HepG2 (cell line): ENCODE results near the gene RHEBL1. TPM values are rescaled to one million over a fixed set of nuclear protein-coding genes. Genes with fewer than 3 reads are reported as not detected.
A peak's percentile ranks its signal among the peaks of the same experiment; 100 is the strongest.

Source experiments
- CBX1 ChIP-seq: IDR thresholded peaks from one replicate; pipeline ENCODE4 v1.6.1; 2016; ENCODE audit warnings: antibody characterized with exemption, low read depth
- HIVEP1 ChIP-seq: sonication (generic); formaldehyde crosslinking; IDR thresholded peaks from 2 replicates; pipeline ENCODE4 v1.4.0; 2020; ENCODE audit warnings: mild to moderate bottlenecking, missing genetic modification reagents
- IRX3 ChIP-seq: sonication (generic); formaldehyde crosslinking; IDR thresholded peaks from 2 replicates; pipeline ENCODE4 v1.8.1; 2023; ENCODE audit warnings: mild to moderate bottlenecking, low read depth, missing genetic modification reagents, borderline replicate concordance
- JDP2 ChIP-seq: sonication (generic); formaldehyde crosslinking; IDR thresholded peaks from 2 replicates; pipeline ENCODE4 v1.8.1; 2022; ENCODE audit warnings: missing genetic modification reagents, borderline replicate concordance
- MED8 ChIP-seq: sonication (generic); formaldehyde crosslinking; IDR thresholded peaks from 2 replicates; pipeline ENCODE4 v1.8.1; 2023; ENCODE audit warnings: mild to moderate bottlenecking, missing genetic modification reagents; ENCODE audit not compliant: insufficient replicate concordance
- MLLT10 ChIP-seq: sonication (generic); formaldehyde crosslinking; IDR thresholded peaks from 2 replicates; pipeline ENCODE4 v1.4.0; 2020; ENCODE audit warnings: missing genetic modification reagents
- MTF2 ChIP-seq: sonication (generic); formaldehyde crosslinking; IDR thresholded peaks from 2 replicates; pipeline ENCODE4 v1.5.0; 2020; ENCODE audit warnings: missing genetic modification reagents, borderline replicate concordance
- MZF1 ChIP-seq: sonication (generic); formaldehyde crosslinking; IDR thresholded peaks from 2 replicates; pipeline ENCODE4 v1.8.1; 2023; ENCODE audit warnings: mild to moderate bottlenecking, missing genetic modification reagents, borderline replicate concordance
- NAIF1 ChIP-seq: sonication (generic); formaldehyde crosslinking; IDR thresholded peaks from 2 replicates; pipeline ENCODE4 v1.5.0; 2020; ENCODE audit warnings: mild to moderate bottlenecking, missing genetic modification reagents, borderline replicate concordance
- RAD21 ChIP-seq: fragments of 450-650 bp; formaldehyde crosslinking; IDR thresholded peaks from 2 replicates; pipeline ENCODE4 v1.5.0; 2020; ENCODE audit warnings: mild to moderate bottlenecking
- SETDB1 ChIP-seq: sonication (generic); formaldehyde crosslinking; IDR thresholded peaks from 2 replicates; pipeline ENCODE4 v1.5.1; 2020; ENCODE audit warnings: missing genetic modification reagents, mild to moderate bottlenecking, borderline replicate concordance
- STAG1 ChIP-seq: sonication (generic); formaldehyde crosslinking; IDR thresholded peaks from 2 replicates; pipeline ENCODE4 v1.4.0; 2020; ENCODE audit warnings: missing genetic modification reagents
- TBX2 ChIP-seq: sonication (generic); formaldehyde crosslinking; IDR thresholded peaks from 2 replicates; pipeline ENCODE4 v1.5.0; 2020; ENCODE audit warnings: missing genetic modification reagents, mild to moderate bottlenecking, borderline replicate concordance
- ZFP82 ChIP-seq: sonication (generic); formaldehyde crosslinking; IDR thresholded peaks from 2 replicates; pipeline ENCODE4 v1.5.1; 2020; ENCODE audit warnings: mild to moderate bottlenecking, missing genetic modification reagents, borderline replicate concordance
- ZNF263 ChIP-seq: sonication (generic); formaldehyde crosslinking; IDR thresholded peaks from 2 replicates; pipeline ENCODE4 v1.4.0; 2020; ENCODE audit warnings: missing genetic modification reagents
- ZNF546 ChIP-seq: sonication (generic); formaldehyde crosslinking; conservative IDR thresholded peaks from 2 replicates; pipeline ENCODE4 v1.8.1; 2023; ENCODE audit warnings: mild to moderate bottlenecking, missing genetic modification reagents
- ZNF552 ChIP-seq: sonication (generic); formaldehyde crosslinking; IDR thresholded peaks from 2 replicates; pipeline ENCODE4 v1.9.0; 2022; ENCODE audit warnings: missing genetic modification reagents, mild to moderate bottlenecking, borderline replicate concordance
- ZNF672 ChIP-seq: sonication (generic); formaldehyde crosslinking; IDR thresholded peaks from 2 replicates; pipeline ENCODE4 v1.8.1; 2022; ENCODE audit warnings: missing genetic modification reagents
- polyA plus RNA-seq, 8 experiments: library from polyadenylated mRNA; depleted of rRNA in 3 of 8; stranded (reverse) in 7 of 8; unstranded in 1 of 8; fragments of >200 nt; fragmentation: Illumina TruSeq in 4 of 8; extraction: Trizol in 4 of 8; gene quantifications; 2 replicates each; pipeline versions ENCODE4 v1.2.1 to v1.2.3, GENCODE V29; 2011 to 2016; ENCODE audit warnings: low read depth in 4 of 8, missing spikeins in 1 of 8, mixed read lengths in 1 of 8; ENCODE audit not compliant: insufficient read depth in 1 of 8
- total RNA-seq, 5 experiments: library from RNA; depleted of rRNA; stranded (reverse); fragments of >200 nt; fragmentation: Illumina TruSeq; extraction: Trizol; gene quantifications; 2 replicates each; pipeline ENCODE4 v1.2.3, GENCODE V29; 2016; ENCODE audit warnings: low read depth in 1 of 5
- TF ChIP-seq, protein P1 (sequence below): fragments of 450-650 bp; IDR thresholded peaks from 2 replicates; pipeline ENCODE4 v1.6.1; 2017; ENCODE audit warnings: mild to moderate bottlenecking
- TF ChIP-seq, protein P2 (sequence below): sonication (generic); formaldehyde crosslinking; IDR thresholded peaks from 2 replicates; pipeline ENCODE4 v1.5.0; 2020; ENCODE audit warnings: mild to moderate bottlenecking, missing genetic modification reagents, moderate library complexity
- TF ChIP-seq, protein P3 (sequence below): sonication (generic); formaldehyde crosslinking; IDR thresholded peaks from 2 replicates; pipeline ENCODE4 v1.5.1; 2020; ENCODE audit warnings: mild to moderate bottlenecking, missing genetic modification reagents

Gene RHEBL1
- total and polyA plus RNA-seq, 2 of the 13 experiments (the other 11 are each of a cell fraction or from before 2014, with no cell fraction given), result 1.4 to 2.5 TPM

DNA sequence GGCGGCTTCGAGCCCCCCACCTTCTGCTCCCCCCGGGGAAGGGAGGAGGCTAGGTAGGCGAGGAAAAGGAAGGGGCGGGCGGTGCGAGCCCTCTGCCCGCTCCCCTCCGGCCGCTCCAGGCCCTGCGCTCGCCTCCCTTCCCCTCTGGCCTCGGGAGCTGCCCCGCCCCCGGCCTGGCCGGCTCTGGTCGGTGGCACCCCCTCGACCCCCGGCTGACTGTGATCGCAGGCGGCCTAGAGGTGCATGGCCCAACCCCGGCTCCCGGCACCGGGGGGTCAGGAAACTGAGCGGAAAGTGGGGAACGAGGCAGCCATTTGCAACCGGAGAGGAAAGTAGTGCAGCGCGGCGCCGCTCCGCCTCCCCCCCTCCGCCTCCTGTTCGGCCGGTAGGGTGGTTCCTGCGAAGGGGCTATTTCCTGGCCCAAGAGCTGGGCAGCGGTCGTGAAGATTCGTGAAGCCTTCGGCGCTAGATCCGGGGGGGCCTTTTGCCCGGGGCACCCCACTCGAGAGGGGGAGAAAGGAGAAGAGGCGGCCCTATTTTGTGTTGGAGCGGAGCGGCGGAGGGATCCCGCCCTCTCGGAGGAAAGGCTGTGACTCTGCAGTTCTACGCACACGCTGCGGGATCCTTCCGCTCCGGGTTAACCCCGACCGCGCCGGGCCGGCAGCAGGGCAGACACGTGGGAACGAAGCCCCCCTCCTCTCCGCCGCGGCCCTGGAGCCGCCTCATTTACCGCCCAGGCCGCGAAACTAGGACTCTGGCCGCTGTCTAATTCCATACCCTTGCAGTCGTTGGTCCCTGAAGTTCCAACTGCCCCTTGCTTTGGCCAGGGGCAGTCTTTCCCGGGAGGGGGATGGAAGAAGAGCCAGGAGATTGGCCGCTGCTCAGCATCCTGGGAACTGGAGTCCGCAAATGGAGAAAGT, 9.3 kb downstream of the RHEBL1 start, which contains the start of gene KMT2D (continued):
- TF ChIP-seq NAIF1 (CRISPR knock-in tag) (peak; percentile 92), RAD21 (CRISPR knock-in tag) (no peak), CBX1 (peak; percentile 59), MLLT10 (CRISPR knock-in tag) (no peak), ZNF263 (CRISPR knock-in tag) (peak; percentile 12; the same call in 1 of the 2 replicates), MZF1 (CRISPR knock-in tag) (peak; percentile 94; the same call in 1 of the 2 replicates), ZNF672 (peak; percentile 85; the same call in 1 of the 2 replicates), HIVEP1 (CRISPR knock-in tag) (peak; percentile 71), MTF2 (CRISPR knock-in tag) (no peak), SETDB1 (CRISPR knock-in tag) (0 out of 2 replicates have a peak, but pooled peaks have one; percentile 16), TBX2 (CRISPR knock-in tag) (peak; percentile 82), IRX3 (no peak), ZNF552 (0 out of 2 replicates have a peak, but pooled peaks have one; percentile 78), JDP2 (CRISPR knock-in tag) (no peak; the same call in 1 of the 2 replicates), MED8 (CRISPR knock-in tag) (peak; percentile 94), ZFP82 (0 out of 2 replicates have a peak, but pooled peaks have one; percentile 49), STAG1 (CRISPR knock-in tag) (no peak), ZNF546 (CRISPR knock-in tag) (no peak)
- TF ChIP-seq, protein P1, sequence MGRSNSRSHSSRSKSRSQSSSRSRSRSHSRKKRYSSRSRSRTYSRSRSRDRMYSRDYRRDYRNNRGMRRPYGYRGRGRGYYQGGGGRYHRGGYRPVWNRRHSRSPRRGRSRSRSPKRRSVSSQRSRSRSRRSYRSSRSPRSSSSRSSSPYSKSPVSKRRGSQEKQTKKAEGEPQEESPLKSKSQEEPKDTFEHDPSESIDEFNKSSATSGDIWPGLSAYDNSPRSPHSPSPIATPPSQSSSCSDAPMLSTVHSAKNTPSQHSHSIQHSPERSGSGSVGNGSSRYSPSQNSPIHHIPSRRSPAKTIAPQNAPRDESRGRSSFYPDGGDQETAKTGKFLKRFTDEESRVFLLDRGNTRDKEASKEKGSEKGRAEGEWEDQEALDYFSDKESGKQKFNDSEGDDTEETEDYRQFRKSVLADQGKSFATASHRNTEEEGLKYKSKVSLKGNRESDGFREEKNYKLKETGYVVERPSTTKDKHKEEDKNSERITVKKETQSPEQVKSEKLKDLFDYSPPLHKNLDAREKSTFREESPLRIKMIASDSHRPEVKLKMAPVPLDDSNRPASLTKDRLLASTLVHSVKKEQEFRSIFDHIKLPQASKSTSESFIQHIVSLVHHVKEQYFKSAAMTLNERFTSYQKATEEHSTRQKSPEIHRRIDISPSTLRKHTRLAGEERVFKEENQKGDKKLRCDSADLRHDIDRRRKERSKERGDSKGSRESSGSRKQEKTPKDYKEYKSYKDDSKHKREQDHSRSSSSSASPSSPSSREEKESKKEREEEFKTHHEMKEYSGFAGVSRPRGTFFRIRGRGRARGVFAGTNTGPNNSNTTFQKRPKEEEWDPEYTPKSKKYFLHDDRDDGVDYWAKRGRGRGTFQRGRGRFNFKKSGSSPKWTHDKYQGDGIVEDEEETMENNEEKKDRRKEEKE, result no peak
- TF ChIP-seq, protein P2, sequence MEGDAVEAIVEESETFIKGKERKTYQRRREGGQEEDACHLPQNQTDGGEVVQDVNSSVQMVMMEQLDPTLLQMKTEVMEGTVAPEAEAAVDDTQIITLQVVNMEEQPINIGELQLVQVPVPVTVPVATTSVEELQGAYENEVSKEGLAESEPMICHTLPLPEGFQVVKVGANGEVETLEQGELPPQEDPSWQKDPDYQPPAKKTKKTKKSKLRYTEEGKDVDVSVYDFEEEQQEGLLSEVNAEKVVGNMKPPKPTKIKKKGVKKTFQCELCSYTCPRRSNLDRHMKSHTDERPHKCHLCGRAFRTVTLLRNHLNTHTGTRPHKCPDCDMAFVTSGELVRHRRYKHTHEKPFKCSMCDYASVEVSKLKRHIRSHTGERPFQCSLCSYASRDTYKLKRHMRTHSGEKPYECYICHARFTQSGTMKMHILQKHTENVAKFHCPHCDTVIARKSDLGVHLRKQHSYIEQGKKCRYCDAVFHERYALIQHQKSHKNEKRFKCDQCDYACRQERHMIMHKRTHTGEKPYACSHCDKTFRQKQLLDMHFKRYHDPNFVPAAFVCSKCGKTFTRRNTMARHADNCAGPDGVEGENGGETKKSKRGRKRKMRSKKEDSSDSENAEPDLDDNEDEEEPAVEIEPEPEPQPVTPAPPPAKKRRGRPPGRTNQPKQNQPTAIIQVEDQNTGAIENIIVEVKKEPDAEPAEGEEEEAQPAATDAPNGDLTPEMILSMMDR, result peak; percentile 45
- TF ChIP-seq, protein P3, sequence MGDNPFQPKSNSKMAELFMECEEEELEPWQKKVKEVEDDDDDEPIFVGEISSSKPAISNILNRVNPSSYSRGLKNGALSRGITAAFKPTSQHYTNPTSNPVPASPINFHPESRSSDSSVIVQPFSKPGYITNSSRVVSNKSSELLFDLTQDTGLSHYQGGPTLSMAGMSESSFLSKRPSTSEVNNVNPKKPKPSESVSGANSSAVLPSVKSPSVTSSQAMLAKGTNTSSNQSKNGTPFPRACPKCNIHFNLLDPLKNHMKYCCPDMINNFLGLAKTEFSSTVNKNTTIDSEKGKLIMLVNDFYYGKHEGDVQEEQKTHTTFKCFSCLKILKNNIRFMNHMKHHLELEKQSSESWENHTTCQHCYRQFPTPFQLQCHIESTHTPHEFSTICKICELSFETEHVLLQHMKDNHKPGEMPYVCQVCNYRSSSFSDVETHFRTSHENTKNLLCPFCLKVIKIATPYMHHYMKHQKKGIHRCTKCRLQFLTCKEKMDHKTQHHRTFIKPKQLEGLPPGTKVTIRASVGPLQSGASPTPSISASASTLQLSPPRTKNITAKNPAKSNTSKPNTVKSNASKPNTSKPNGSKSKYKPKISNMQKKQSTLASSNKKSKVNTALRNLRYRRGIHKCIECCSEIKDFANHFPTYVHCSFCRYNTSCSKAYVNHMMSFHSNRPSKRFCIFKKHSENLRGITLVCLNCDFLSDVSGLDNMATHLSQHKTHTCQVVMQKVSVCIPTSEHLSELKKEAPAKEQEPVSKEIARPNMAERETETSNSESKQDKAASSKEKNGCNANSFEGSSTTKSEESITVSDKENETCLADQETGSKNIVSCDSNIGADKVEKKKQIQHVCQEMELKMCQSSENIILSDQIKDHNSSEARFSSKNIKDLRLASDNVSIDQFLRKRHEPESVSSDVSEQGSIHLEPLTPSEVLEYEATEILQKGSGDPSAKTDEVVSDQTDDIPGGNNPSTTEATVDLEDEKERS (CRISPR knock-in tag), result peak; percentile 72
